ENCODE measurements around the gene CD109.

GRCh38 chr6:73704260-73704659, 8.3 kb downstream of the CD109 start:
- TF ChIP-seq POLR2A (IDR thresholded peaks at IDR 0.05) (no peak), CTCF (IDR thresholded peaks at IDR 0.05 in 8 of 11, conservative IDR thresholded peaks at IDR 0.05 in 3 of 11) (no peak)
